ENCODE measurements around the gene CENPP.

CENPP gene

GRCh38 chr9:92666912-92667532 is 341.3 kb downstream of the CENPP start:
- H3K4me1 ChIP-seq: peaks cover 0 to 50% (median 19%) of the 10 kb centered on the region in 4 donors
- DNase-seq: no peak

GRCh38 chr9:92668746-92669526 is 343.2 kb downstream of the CENPP start:
- TF ChIP-seq CTCF (IDR thresholded peaks at IDR 0.05): no peak
- H3K4me1 ChIP-seq: peaks cover 0 to 50% (median 19%) of the 10 kb centered on the region in 4 donors
- no peaks in the 10 kb centered on the region for H3K9me3 ChIP-seq
- DNase-seq: no peak
- H3K4me3 ChIP-seq: peak overlapping the region; percentile 91
- intact Hi-C loops (cut with DNase I; ENCODE audit: low total_unique reads): no loop called here
- H3K36me3 ChIP-seq: peaks cover 0 to 15% (median 5%) of the 10 kb centered on the region in 3 donors
- H3K27ac ChIP-seq: peak overlapping the region; percentile 86 to 90
- no peaks in the 10 kb centered on the region for H3K27me3 ChIP-seq

More at GRCh38 chr9:92666912-92667532, 341.3 kb downstream of the CENPP start:
- intact Hi-C loops (cut with DNase I; ENCODE audit: low total_unique reads): no loop called here
- peaks cover 0 to 15% (median 5%) of the 10 kb centered on the region in 3 donors for H3K36me3 ChIP-seq
- no peaks in the 10 kb centered on the region for H3K27me3 ChIP-seq
- H3K4me3 ChIP-seq: no peak overlapping the region
- no peak for TF ChIP-seq CTCF (IDR thresholded peaks at IDR 0.05)
- H3K9me3 ChIP-seq: no peaks in the 10 kb centered on the region
- H3K27ac ChIP-seq: no peak overlapping the region

GRCh38 chr9:92669527-92669889 is 343.8 kb downstream of the CENPP start:
- peak overlapping the region; percentile 91 for H3K4me3 ChIP-seq
- H3K27me3 ChIP-seq: no peaks in the 10 kb centered on the region
- DNase-seq: peak in 1 of 2 donors; percentile 33
- peaks cover 0 to 49% (median 19%) of the 10 kb centered on the region in 4 donors for H3K4me1 ChIP-seq
- H3K9me3 ChIP-seq: no peaks in the 10 kb centered on the region
- H3K27ac ChIP-seq: peak overlapping the region; percentile 86 to 90
- peaks cover 0 to 15% (median 5%) of the 10 kb centered on the region in 3 donors for H3K36me3 ChIP-seq
- no peak for TF ChIP-seq CTCF (IDR thresholded peaks at IDR 0.05)
- intact Hi-C loops (cut with DNase I; ENCODE audit: low total_unique reads): no loop called here
